Nephron (organoid): Measurements from ENCODE around the gene SEMA4F.

Experiments
- H3K27ac Mint-ChIP-seq, 3 experiments: 2 replicates each; pipeline ENCODE4 v1.8.0; 2020; ENCODE audit warnings: mixed read lengths in 3 of 3, mild to moderate bottlenecking in 2 of 3, moderate library complexity in 1 of 3
- H3K27me3 Mint-ChIP-seq: 2 replicates; pipeline ENCODE4 v1.8.0; 2021; ENCODE audit warnings: low read depth, mild to moderate bottlenecking, moderate library complexity, mixed read lengths
- H3K36me3 Mint-ChIP-seq: 2 replicates; pipeline ENCODE4 v1.8.0; 2020; ENCODE audit warnings: low read depth, mixed read lengths
- H3K4me1 Mint-ChIP-seq: 2 replicates; pipeline ENCODE4 v1.8.0; 2020; ENCODE audit warnings: mixed read lengths
- H3K4me3 Mint-ChIP-seq, 3 experiments: 2 replicates each; pipeline ENCODE4 v1.8.0; 2020; ENCODE audit warnings: mild to moderate bottlenecking in 3 of 3, mixed read lengths in 3 of 3, moderate library complexity in 2 of 3
- H3K9me3 Mint-ChIP-seq: 2 replicates; pipeline ENCODE4 v1.8.0; 2020; ENCODE audit warnings: mixed read lengths
- TF ChIP-seq, protein P1 (sequence below), 3 experiments: fragments of 200-600 bp; sonication (generic); IDR thresholded peaks; one replicate each; pipeline ENCODE4 v1.5.0; 2021; ENCODE audit warnings: antibody characterized with exemption in 3 of 3; ENCODE audit not compliant: unreplicated experiment in 3 of 3

The SEMA4F gene

DNA sequence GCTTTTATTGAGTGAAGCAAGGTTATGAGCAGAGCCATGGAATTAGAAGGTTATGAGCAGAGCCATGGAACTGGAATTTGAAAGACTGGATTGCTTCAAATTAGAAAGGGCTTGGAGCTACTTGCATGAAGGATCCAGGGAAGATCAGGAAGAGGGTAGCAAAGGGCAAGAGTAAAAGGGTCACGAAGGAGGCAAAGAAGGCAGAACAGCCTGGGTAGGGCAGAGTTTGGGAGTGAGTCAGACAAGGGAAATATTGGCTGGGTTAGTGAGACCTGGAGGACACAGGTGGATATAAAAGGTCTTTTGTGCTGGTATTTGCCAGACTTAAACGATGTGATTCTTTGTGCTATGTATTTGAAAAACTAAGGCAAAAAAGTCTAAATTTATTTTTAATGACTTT is 65.0 kb downstream of the SEMA4F start:
- peaks cover 5% of the 10 kb centered on the region for H3K4me1 Mint-ChIP-seq
- no peak overlapping the region for H3K27ac Mint-ChIP-seq
- peaks cover 10% of the 10 kb centered on the region for H3K27me3 Mint-ChIP-seq
- TF ChIP-seq, protein P1, sequence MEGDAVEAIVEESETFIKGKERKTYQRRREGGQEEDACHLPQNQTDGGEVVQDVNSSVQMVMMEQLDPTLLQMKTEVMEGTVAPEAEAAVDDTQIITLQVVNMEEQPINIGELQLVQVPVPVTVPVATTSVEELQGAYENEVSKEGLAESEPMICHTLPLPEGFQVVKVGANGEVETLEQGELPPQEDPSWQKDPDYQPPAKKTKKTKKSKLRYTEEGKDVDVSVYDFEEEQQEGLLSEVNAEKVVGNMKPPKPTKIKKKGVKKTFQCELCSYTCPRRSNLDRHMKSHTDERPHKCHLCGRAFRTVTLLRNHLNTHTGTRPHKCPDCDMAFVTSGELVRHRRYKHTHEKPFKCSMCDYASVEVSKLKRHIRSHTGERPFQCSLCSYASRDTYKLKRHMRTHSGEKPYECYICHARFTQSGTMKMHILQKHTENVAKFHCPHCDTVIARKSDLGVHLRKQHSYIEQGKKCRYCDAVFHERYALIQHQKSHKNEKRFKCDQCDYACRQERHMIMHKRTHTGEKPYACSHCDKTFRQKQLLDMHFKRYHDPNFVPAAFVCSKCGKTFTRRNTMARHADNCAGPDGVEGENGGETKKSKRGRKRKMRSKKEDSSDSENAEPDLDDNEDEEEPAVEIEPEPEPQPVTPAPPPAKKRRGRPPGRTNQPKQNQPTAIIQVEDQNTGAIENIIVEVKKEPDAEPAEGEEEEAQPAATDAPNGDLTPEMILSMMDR (IDR thresholded peaks at IDR 0.05; ENCODE audit: unreplicated experiment in 3 of 3) = no peak
- no peaks in the 10 kb centered on the region for H3K9me3 Mint-ChIP-seq
- H3K4me3 Mint-ChIP-seq = no peak overlapping the region
- H3K36me3 Mint-ChIP-seq = no peaks in the 10 kb centered on the region

- H3K4me3 Mint-ChIP-seq = no peak overlapping the region
- no peak overlapping the region for H3K27ac Mint-ChIP-seq
- no peaks in the 10 kb centered on the region for H3K36me3 Mint-ChIP-seq
- TF ChIP-seq, protein P1 (IDR thresholded peaks at IDR 0.05; ENCODE audit: unreplicated experiment in 3 of 3) = no peak
- H3K9me3 Mint-ChIP-seq = no peaks in the 10 kb centered on the region
- no peaks in the 10 kb centered on the region for H3K27me3 Mint-ChIP-seq
- no peaks in the 10 kb centered on the region for H3K4me1 Mint-ChIP-seq
Measured at GRCh38 chr2:74721316-74721715, 67.3 kb downstream of the SEMA4F start.

GRCh38 chr2:74724496-74724895 is 70.4 kb downstream of the SEMA4F start:
- Mint-ChIP-seq H3K36me3 (no peaks in the 10 kb centered on the region), H3K9me3 (peaks cover 9% of the 10 kb centered on the region), H3K4me1 (no peaks in the 10 kb centered on the region), H3K27ac (no peak overlapping the region), H3K4me3 (no peak overlapping the region), H3K27me3 (no peaks in the 10 kb centered on the region)
- TF ChIP-seq, protein P1 (IDR thresholded peaks at IDR 0.05; ENCODE audit: unreplicated experiment in 3 of 3) = no peak

- TF ChIP-seq, protein P1 (IDR thresholded peaks at IDR 0.05; ENCODE audit: unreplicated experiment in 3 of 3) = no peak
- H3K36me3 Mint-ChIP-seq = no peaks in the 10 kb centered on the region
- H3K4me3 Mint-ChIP-seq = no peak overlapping the region
- no peak overlapping the region for H3K27ac Mint-ChIP-seq
- H3K9me3 Mint-ChIP-seq = peaks cover 12% of the 10 kb centered on the region
- no peaks in the 10 kb centered on the region for H3K27me3 Mint-ChIP-seq
- H3K4me1 Mint-ChIP-seq = no peaks in the 10 kb centered on the region
Measured at GRCh38 chr2:74725287-74725686, 71.2 kb downstream of the SEMA4F start.

DNA sequence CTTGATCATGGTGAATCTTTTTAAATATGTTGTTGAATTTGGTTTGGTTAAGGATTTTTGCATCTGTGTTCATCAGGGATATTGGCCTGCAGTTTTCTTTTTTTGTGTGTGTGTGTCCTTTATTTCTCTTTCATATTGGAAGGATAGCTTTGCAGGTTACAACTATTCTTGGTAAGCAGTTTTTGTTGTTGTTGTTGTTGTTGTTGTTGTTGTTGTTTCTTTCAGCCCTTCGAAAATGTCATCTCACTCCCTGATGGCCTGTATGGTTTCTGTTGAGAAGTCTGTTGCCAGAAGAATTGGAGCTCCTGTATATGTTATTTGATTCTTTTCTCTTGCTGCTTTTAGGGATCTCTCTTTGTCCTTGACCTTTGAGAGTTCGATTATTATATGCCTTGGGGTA is 74.8 kb downstream of the SEMA4F start:
- Mint-ChIP-seq H3K36me3 (no peaks in the 10 kb centered on the region), H3K4me1 (no peaks in the 10 kb centered on the region), H3K27me3 (no peaks in the 10 kb centered on the region), H3K27ac (no peak overlapping the region), H3K9me3 (peaks cover 18% of the 10 kb centered on the region), H3K4me3 (no peak overlapping the region)
- TF ChIP-seq, protein P1 (IDR thresholded peaks at IDR 0.05; ENCODE audit: unreplicated experiment in 3 of 3) = no peak

- H3K36me3 Mint-ChIP-seq = no peaks in the 10 kb centered on the region
- TF ChIP-seq, protein P1 (IDR thresholded peaks at IDR 0.05; ENCODE audit: unreplicated experiment in 3 of 3) = no peak
- H3K27ac Mint-ChIP-seq = no peak overlapping the region
- no peaks in the 10 kb centered on the region for H3K27me3 Mint-ChIP-seq
- H3K4me3 Mint-ChIP-seq = no peak overlapping the region
- peaks cover 6% of the 10 kb centered on the region for H3K4me1 Mint-ChIP-seq
- H3K9me3 Mint-ChIP-seq = peaks cover 18% of the 10 kb centered on the region
Measured at GRCh38 chr2:74730530-74730929, 76.5 kb downstream of the SEMA4F start.
